Fibroblast of pulmonary artery (primary cell): ENCODE measurements around the gene ANTXRL.
"Not testable (repeated sequence)": the region's sequence is repeated elsewhere in the genome, so short reads cannot be mapped to it uniquely, and the experiment has no call there.

Experiments
- DNase-seq: peaks from one replicate; pipeline ENCODE4 v3.0.0-alpha.2; 2010; ENCODE audit warnings: low read depth
- H3K4me3 ChIP-seq: replicated peaks from 2 replicates; pipeline ENCODE4 v1.5.1; 2011; ENCODE audit warnings: low read depth, mild to moderate bottlenecking, control low read depth, low read length, moderate library complexity
- TF ChIP-seq, protein P1 (sequence below): IDR thresholded peaks from 2 replicates; pipeline ENCODE4 v1.5.1; 2011; ENCODE audit warnings: mild to moderate bottlenecking, control low read depth, low read length, inconsistent platforms; ENCODE audit errors: missing control alignments

Gene ANTXRL

DNA sequence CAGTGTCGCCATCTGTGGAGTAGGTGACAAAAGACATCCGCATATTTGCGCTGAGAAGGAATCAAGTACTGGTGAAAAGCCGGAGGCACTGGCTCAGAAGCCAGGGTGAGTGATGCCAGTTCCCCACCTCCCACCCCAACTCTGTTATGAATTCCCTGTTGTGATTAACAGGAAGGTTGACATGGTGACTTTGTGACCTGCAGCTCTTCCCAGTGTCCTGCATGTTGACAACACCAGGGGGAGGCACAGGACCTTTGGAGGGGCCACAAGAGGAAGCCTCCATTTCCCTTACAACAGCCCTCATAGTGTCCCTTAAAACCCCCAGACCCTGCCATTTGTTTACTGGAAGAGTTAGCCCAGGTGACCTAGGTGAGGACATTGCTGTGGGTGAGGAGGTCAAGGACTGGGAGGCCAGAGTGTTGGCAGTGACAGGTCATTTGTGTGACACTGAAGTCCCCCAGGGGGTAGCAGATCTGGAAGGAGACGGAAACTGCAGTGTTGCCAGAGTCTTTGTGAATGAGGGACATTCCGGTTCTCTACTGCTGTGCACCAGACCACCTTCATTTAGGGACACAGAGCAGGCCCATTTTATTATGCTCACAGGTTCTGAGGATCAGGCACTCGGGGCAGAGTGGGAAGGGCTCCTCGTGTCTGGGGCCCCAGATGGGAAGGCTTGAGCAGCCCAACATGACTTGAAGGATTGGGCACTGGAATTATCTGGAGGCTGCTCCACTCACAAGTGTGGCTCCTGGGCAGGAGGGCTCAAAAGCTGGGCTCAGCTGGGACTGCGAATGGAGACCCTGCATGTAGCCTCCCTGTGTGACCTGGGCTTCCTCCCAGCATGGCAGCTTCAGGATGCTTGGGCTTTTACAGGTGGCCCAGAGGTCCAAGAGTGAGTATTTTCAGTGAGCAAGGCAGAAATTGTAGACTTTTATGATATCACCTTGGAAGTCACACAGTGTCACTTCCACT lies 13.0 kb upstream of the ANTXRL start:
- TF ChIP-seq, protein P1, sequence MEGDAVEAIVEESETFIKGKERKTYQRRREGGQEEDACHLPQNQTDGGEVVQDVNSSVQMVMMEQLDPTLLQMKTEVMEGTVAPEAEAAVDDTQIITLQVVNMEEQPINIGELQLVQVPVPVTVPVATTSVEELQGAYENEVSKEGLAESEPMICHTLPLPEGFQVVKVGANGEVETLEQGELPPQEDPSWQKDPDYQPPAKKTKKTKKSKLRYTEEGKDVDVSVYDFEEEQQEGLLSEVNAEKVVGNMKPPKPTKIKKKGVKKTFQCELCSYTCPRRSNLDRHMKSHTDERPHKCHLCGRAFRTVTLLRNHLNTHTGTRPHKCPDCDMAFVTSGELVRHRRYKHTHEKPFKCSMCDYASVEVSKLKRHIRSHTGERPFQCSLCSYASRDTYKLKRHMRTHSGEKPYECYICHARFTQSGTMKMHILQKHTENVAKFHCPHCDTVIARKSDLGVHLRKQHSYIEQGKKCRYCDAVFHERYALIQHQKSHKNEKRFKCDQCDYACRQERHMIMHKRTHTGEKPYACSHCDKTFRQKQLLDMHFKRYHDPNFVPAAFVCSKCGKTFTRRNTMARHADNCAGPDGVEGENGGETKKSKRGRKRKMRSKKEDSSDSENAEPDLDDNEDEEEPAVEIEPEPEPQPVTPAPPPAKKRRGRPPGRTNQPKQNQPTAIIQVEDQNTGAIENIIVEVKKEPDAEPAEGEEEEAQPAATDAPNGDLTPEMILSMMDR, result no peak
- H3K4me3 ChIP-seq, result no peak overlapping the region
- no peak for DNase-seq

DNA sequence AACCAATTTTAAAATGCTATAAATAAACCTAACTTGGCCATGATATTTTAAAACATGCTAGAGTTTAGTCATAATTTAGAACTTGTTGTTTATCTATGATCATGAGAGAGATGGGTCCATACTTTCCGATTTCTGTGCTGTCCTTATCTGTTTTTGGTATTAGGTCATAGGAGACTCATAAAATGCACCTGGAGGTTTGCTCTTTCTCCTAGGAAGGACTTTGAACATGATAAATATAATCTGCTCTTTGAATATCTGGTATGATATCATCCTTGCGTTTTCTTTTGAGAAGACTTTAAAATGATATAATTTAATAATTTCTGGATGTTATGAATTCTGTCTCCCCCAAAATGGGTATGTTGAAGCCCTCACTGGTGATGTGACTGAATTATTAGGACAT lies 9.0 kb upstream of the ANTXRL start:
- no peak overlapping the region for H3K4me3 ChIP-seq
- TF ChIP-seq, protein P1, result no peak
- DNase-seq, result no peak

DNA sequence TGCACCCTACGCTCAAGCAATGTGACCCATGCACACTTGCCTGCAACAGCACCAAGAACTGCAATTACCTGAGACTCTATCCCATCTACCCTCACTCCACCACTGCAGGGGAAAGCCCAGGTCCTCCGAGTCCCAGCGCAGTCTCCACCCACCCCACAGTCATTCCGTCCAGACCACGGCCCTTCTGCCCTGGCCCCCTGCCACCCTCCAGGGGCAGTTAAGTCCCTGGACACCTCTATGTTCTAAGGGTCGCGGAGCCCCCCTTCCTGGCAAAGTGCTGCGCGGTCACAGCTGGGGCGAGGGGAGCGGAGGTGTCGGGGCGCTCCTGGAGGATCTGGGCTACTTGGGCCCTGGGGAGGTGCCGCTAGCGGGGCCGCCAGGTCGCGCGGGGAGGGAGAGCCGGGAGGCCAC lies 4.4 kb upstream of the ANTXRL start:
- not testable (repeated sequence) for DNase-seq
- peak overlapping the region; percentile 44 for H3K4me3 ChIP-seq

DNA sequence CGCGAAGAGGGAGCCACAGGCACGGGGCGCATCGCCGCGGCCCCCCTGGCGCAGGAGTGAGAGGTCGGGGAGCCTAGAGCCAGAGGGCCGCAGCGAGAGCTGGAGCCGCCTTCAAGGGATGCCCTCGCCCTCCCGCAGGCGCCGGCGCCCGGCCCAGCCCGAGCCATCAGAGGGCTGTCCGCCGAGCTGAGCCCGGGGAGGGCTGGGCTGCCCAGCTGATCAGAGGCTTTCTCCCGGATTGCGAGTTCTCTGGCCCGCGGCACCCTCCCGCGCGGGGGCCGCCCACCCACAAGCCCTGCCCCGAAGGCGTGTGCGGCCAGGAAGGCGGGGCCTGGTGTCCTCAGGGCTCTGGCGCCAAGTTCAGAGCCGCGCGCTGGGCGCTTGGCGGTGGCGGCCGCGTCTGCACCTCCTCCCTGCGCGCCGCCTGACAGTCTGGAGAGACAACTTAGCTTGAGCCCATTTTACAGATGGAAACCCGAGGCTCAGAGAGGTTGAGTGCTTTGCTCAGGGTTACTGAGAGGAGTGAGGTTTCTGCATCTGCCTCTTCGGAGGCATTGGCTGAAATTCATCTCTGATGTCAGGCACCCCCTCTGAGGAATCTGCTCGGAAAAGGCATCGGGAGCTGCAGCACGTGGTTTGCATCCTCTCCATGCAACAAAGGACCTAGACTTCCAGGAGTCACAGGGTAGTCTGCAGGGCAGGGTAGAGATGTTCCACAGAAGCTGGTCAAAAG lies 3.8 kb upstream of the ANTXRL start:
- peak; percentile 67 for DNase-seq

DNA sequence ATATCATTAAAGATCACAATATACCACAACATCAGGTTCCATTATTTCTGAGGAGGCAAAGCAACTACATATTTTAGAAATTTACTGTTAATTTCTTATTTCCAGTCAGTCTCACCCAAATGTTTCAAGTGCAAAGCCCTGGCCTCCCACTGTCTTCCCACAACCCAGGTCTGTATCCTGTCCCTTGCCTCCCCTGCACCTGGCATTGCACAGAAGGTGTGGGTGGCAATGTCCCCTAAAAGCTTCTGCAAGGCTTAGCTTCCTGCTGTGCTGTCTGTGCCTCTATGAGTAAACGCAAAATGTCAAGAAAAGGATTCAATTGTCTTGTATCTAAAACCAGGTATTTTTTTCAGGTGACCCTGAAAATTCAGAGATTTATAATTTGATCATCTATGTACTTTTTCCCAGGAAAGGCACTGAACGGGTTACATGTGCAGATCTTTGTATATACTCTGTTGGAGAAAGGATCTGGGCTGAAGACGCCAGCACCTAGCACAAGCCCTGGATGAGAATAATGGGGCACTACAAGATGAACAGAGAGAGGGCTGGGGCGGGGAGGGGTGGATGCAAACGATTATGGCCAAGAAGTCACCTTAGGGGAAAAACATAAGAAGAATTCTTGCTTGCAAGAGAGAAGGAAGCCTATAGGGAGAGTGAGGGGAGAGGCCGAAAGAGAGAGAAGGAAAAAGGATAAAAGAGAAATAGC lies 3.1 kb upstream of the ANTXRL start:
- peak overlapping the region; percentile 61 for H3K4me3 ChIP-seq
- no peak for DNase-seq
- TF ChIP-seq, protein P1, result no peak

More for the DNA sequence above, 3.8 kb upstream of the ANTXRL start:
- TF ChIP-seq, protein P1, result no peak
- peak overlapping the region; percentile 44 for H3K4me3 ChIP-seq

DNA sequence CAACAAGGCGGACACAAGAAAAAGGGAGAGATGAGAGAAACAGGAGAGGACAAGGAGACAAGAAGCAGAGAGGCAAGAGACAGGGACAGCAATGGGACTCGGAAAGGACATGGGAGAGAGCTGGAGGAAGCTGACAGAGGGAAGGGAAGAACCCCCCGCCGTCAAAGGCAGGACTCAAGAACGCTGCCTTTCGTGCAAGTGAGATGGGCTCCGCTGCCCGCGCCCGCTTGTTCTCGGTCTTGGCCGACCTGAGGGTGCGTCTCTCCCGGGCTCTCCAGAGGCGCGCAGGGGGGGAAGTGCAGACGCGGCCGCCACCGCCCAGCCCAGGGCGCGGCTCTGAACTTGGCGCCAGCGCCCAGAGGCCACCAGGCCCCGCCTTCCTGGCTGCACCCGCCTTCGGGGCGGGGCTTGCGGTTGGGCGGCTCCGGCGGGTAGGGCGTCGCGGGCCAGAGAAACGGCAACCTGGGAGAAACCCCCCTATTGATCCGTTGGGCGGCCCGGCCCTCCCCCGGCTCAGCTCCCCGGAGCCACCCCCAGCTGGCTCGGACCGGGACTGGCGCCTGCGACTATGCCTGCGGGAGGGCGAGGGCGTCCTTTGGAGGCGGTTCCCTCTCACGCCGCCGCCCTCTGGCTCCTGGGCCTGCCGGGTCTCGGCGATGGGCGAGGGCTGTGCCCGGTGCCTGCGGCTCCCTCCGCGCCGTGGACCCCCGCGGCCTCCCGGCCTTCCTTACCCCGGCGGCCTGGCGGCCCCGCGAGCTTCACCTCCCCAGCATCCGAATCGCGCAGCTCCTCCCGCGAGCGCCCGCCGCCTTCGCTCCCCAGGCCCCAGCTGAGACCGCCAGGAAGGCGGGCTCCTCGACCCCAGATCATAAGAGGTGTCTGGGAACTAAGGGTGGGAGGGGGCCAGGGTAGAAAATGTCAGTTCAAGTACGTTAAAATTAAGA lies 2.2 kb upstream of the ANTXRL start:
- TF ChIP-seq, protein P1, result no peak
- peak overlapping the region; percentile 61 for H3K4me3 ChIP-seq
- peak; percentile 49 for DNase-seq
